GM19351 (cell line): ENCODE results near the gene PALLD.

ENCODE experiments used
- ATAC-seq: cut with Tn5 transposase; IDR thresholded peaks from one replicate; pipeline ENCODE4 v1.9.1; 2021; ENCODE audit warnings: mild to moderate bottlenecking, moderate library complexity; ENCODE audit not compliant: unreplicated experiment

The PALLD gene

GRCh38 chr4:168841000-168841671, 344.3 kb downstream of the PALLD start:
- no peak for ATAC-seq

- no peak for ATAC-seq
Observed at GRCh38 chr4:168841672-168842019, 344.8 kb downstream of the PALLD start.

GRCh38 chr4:168842186-168842585, 345.3 kb downstream of the PALLD start:
- ATAC-seq, result no peak

- ATAC-seq, result no peak
Observed at GRCh38 chr4:168843635-168844034, 346.8 kb downstream of the PALLD start.

- ATAC-seq, result no peak
Observed at GRCh38 chr4:168844353-168845049, 347.6 kb downstream of the PALLD start.

- ATAC-seq, result no peak
Observed at GRCh38 chr4:168845897-168846296, 349.0 kb downstream of the PALLD start.

GRCh38 chr4:168846414-168846813, 349.6 kb downstream of the PALLD start:
- ATAC-seq, result no peak

- no peak for ATAC-seq
Observed at GRCh38 chr4:168847771-168848502, 351.1 kb downstream of the PALLD start.

- ATAC-seq, result no peak
Observed at GRCh38 chr4:168849030-168849675, 352.3 kb downstream of the PALLD start.

GRCh38 chr4:168849997-168850396, 353.1 kb downstream of the PALLD start:
- ATAC-seq, result no peak

- no peak for ATAC-seq
Observed at GRCh38 chr4:168852387-168852786, 355.5 kb downstream of the PALLD start.

- no peak for ATAC-seq
Observed at GRCh38 chr4:168852933-168853713, 356.3 kb downstream of the PALLD start.

GRCh38 chr4:168853770-168854169, 356.9 kb downstream of the PALLD start:
- peak; percentile 56 for ATAC-seq

GRCh38 chr4:168854350-168854921, 357.6 kb downstream of the PALLD start:
- no peak for ATAC-seq

GRCh38 chr4:168856312-168856711, 359.5 kb downstream of the PALLD start:
- no peak for ATAC-seq

GRCh38 chr4:168857009-168857408, 360.2 kb downstream of the PALLD start:
- ATAC-seq, result no peak

GRCh38 chr4:168857546-168858314, 360.9 kb downstream of the PALLD start:
- ATAC-seq, result no peak

GRCh38 chr4:168859100-168859499, 362.2 kb downstream of the PALLD start:
- no peak for ATAC-seq

- peak; percentile 93 for ATAC-seq
Observed at GRCh38 chr4:168859888-168860694, 363.2 kb downstream of the PALLD start.
